Activated naive CD4-positive, alpha-beta T cell treated with anti-CD3 and anti-CD28 coated beads for 36 hours (primary cell): ENCODE results near the gene PDE2A. TPM values are rescaled to one million over a fixed set of nuclear protein-coding genes. Genes with fewer than 3 reads are reported as not detected.

ENCODE experiments used
- CTCF ChIA-PET: fragments of 350-600 bp; sonication (Branson Sonifier 250); formaldehyde crosslinking; loops from one replicate; lab custom pipeline; 2021; ENCODE audit warnings: antibody characterized with exemption; lab: Charles Lee
- DNase-seq: peaks from one replicate; pipeline ENCODE4 v3.0.0-alpha.2; 2020
- H3K27ac Mint-ChIP-seq: one replicate; pipeline ENCODE4 v1.8.0; 2021; ENCODE audit warnings: mild to moderate bottlenecking, mixed read lengths
- H3K27me3 Mint-ChIP-seq: one replicate; pipeline ENCODE4 v1.8.0; 2021; ENCODE audit warnings: low read depth, mixed read lengths
- H3K36me3 Mint-ChIP-seq: one replicate; pipeline ENCODE4 v1.8.0; 2021; ENCODE audit warnings: low read depth, mixed read lengths
- H3K4me1 Mint-ChIP-seq: one replicate; pipeline ENCODE4 v1.8.0; 2021; ENCODE audit warnings: low read depth, mixed read lengths
- H3K4me3 Mint-ChIP-seq: one replicate; pipeline ENCODE4 v1.8.0; 2021; ENCODE audit warnings: mild to moderate bottlenecking, moderate library complexity, mixed read lengths
- H3K9me3 Mint-ChIP-seq: one replicate; pipeline ENCODE4 v1.8.0; 2021; ENCODE audit warnings: mixed read lengths
- intact Hi-C: fragments of 100-400 bp; cut with micrococcal nuclease; formaldehyde crosslinking; loops from one replicate; pipeline ENCODE4 v1.15.1; 2023
- total RNA-seq, 2 experiments: library from RNA; stranded (reverse); gene quantifications; one replicate each; pipeline ENCODE4 v1.2.3, GENCODE V29; 2021

Gene PDE2A
- total RNA-seq, 2 experiments from 2014 or later = 0.69 to 1.1 TPM

GRCh38 chr11:72703267-72704008, 29.2 kb upstream of the PDE2A start:
- CTCF ChIA-PET = interaction anchor here (0.6 to 0.8 kb wide), 2 partner anchors 90 to 1153 kb away, joined by 3 to 4 read pairs; no protein-coding TSS in a partner anchor
- no peak overlapping the region for H3K4me3 Mint-ChIP-seq
- no peaks in the 10 kb centered on the region for H3K9me3 Mint-ChIP-seq
- no peaks in the 10 kb centered on the region for H3K4me1 Mint-ChIP-seq
- no peak for DNase-seq
- H3K36me3 Mint-ChIP-seq = peaks cover 30% of the 10 kb centered on the region
- intact Hi-C loops = no loop called here
- no peak overlapping the region for H3K27ac Mint-ChIP-seq
- no peaks in the 10 kb centered on the region for H3K27me3 Mint-ChIP-seq

DNA sequence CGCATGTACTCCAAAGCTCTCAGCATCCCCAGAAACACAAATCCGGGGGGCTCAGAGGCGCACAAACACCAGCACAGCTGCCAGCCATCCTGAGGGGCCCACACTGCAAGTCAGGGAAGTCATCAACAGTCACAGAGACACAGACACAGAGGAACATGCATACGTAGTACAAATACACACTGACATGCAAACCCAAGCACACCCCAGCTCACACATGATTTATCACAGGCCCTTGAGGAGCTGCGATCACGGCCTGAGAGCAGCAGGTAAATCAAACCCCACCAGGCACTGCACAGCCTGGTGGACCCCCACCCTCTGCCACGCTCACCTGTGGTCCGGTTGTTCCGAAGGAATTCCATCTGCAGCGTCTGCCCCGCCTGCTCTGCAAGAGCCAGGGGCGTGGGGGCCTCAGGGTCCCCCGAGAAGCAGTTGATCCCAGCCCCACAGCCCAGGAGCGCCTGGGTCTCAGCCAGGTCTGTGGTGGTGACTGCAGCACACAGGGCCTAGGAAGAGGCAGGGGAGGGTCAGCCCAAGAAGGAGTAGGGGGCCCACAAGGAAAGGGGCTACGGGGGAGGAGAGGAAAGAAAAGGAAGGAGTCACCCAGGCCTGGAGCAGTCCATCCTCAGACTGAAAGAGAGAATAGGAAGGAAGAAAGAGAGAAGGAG, 28.5 kb upstream of the PDE2A start:
- Mint-ChIP-seq H3K4me3 (no peak overlapping the region), H3K4me1 (no peaks in the 10 kb centered on the region), H3K36me3 (peaks cover 29% of the 10 kb centered on the region), H3K9me3 (no peaks in the 10 kb centered on the region), H3K27ac (no peak overlapping the region), H3K27me3 (no peaks in the 10 kb centered on the region)
- CTCF ChIA-PET = no interaction called here
- no peak for DNase-seq
- intact Hi-C loops = no loop called here

- H3K4me3 Mint-ChIP-seq = no peak overlapping the region
- intact Hi-C loops = no loop called here
- DNase-seq = no peak
- no peaks in the 10 kb centered on the region for H3K27me3 Mint-ChIP-seq
- H3K27ac Mint-ChIP-seq = no peak overlapping the region
- peaks cover 23% of the 10 kb centered on the region for H3K36me3 Mint-ChIP-seq
- no peaks in the 10 kb centered on the region for H3K9me3 Mint-ChIP-seq
- no peaks in the 10 kb centered on the region for H3K4me1 Mint-ChIP-seq
- CTCF ChIA-PET = no interaction called here
Observed at GRCh38 chr11:72702096-72702495, 27.9 kb upstream of the PDE2A start.

DNA sequence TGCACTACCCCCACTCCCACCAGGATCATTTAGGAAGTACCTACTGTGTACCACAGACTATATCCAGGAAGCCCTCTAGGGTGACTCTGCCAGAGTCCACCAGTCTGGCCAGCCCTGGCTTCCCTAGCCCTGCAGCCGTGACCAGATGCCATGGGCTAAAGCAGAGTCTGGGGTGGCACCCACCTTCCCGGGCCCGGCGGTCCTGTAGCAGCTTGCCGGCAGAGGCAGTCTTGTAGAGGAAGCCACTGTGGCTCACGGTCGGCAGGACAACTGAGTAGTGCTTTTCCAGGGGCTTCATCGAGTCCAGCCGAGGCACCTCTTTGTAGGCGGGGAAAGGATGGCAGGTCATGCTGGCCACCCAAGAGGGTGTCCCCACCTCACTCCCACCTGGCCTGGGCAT, 27.2 kb upstream of the PDE2A start:
- Mint-ChIP-seq H3K27ac (no peak overlapping the region), H3K27me3 (no peaks in the 10 kb centered on the region)

DNA sequence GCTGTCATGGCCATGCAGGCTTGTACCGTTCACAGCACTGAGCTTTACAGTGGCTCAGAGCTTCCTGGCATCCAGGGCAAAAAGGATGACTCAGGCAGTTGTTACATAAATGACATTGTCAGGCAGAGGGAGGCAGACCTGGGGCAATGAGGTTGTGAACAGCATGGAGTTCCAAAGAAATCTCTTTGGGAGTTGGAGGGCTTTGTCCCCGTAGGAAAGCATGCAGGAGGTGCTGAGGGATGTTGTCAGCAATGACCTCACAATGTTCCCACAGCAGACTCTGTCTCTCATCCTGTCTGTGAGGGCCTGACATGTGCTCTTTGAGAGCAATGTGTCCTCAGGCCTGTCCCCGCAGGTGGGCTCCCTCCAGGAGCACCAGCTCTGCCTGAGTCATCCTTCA, 25.9 kb upstream of the PDE2A start:
- no peak for DNase-seq
- Mint-ChIP-seq H3K4me1 (no peaks in the 10 kb centered on the region), H3K27me3 (no peaks in the 10 kb centered on the region), H3K4me3 (no peak overlapping the region), H3K27ac (peak overlapping the region; percentile 43), H3K36me3 (peaks cover 16% of the 10 kb centered on the region), H3K9me3 (no peaks in the 10 kb centered on the region)
- intact Hi-C loops = no loop called here
- CTCF ChIA-PET = no interaction called here

More for the DNA sequence above, 27.2 kb upstream of the PDE2A start:
- Mint-ChIP-seq H3K4me3 (no peak overlapping the region), H3K4me1 (no peaks in the 10 kb centered on the region), H3K36me3 (peaks cover 18% of the 10 kb centered on the region), H3K9me3 (no peaks in the 10 kb centered on the region)
- no peak for DNase-seq
- CTCF ChIA-PET = no interaction called here
- intact Hi-C loops = no loop called here

- Mint-ChIP-seq H3K4me3 (no peak overlapping the region), H3K27ac (no peak overlapping the region), H3K9me3 (no peaks in the 10 kb centered on the region), H3K4me1 (no peaks in the 10 kb centered on the region), H3K36me3 (peaks cover 22% of the 10 kb centered on the region), H3K27me3 (no peaks in the 10 kb centered on the region)
- DNase-seq = no peak
- intact Hi-C loops = no loop called here
- CTCF ChIA-PET = no interaction called here
Observed at GRCh38 chr11:72697814-72698213, 23.6 kb upstream of the PDE2A start.

GRCh38 chr11:72696866-72697700, 22.9 kb upstream of the PDE2A start:
- no peaks in the 10 kb centered on the region for H3K4me1 Mint-ChIP-seq
- intact Hi-C loops = no loop called here

GRCh38 chr11:72695354-72695753, 21.1 kb upstream of the PDE2A start:
- CTCF ChIA-PET = interaction anchor here (1.1 kb wide), 1 partner anchor 109 kb away, joined by 4 read pairs; no protein-coding TSS in a partner anchor
- Mint-ChIP-seq H3K27me3 (no peaks in the 10 kb centered on the region), H3K36me3 (peaks cover 20% of the 10 kb centered on the region), H3K4me1 (no peaks in the 10 kb centered on the region), H3K27ac (no peak overlapping the region), H3K4me3 (no peak overlapping the region), H3K9me3 (no peaks in the 10 kb centered on the region)
- intact Hi-C loops = no loop called here
- no peak for DNase-seq

More at GRCh38 chr11:72696866-72697700, 22.9 kb upstream of the PDE2A start:
- Mint-ChIP-seq H3K36me3 (peaks cover 22% of the 10 kb centered on the region), H3K9me3 (no peaks in the 10 kb centered on the region), H3K27ac (no peak overlapping the region), H3K4me3 (no peak overlapping the region), H3K27me3 (no peaks in the 10 kb centered on the region)
- CTCF ChIA-PET = no interaction called here
- DNase-seq = no peak

DNA sequence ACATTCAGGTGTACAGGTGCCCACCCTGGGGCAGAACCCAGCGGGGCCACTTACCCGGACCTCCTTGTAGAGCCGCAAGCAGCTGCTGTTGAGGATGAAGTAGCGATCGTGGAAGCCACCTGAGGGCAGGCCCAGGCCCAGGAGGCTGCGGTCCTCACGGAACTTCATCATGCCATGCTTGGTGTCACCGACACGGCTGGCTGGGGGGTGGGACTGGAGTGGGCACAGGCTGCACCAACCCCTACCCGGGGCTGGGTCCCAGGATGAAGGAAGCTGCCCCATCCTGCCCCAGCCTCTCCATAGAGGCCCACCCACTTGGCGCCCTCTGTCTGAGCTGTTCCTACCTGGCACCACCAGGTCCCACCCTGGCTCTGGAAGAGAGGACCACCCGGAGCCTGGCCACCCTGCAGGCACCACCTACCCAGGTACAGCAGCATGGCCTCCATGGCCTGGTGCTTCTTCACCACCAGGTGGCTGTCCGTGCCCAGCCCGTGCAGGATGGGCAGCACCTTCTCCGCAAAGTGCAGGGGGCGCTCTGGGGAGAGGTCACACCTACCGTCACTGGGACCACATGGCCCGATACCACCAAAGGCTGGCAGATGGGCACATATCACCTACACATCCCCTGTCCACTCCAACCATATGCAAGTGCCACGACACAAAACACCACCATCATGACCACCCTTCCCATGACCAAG, 19.2 kb upstream of the PDE2A start:
- no peak overlapping the region for H3K27ac Mint-ChIP-seq
- peaks cover 9% of the 10 kb centered on the region for H3K36me3 Mint-ChIP-seq
- no peaks in the 10 kb centered on the region for H3K9me3 Mint-ChIP-seq
- DNase-seq = no peak
- CTCF ChIA-PET = no interaction called here
- intact Hi-C loops = no loop called here
- no peaks in the 10 kb centered on the region for H3K4me1 Mint-ChIP-seq
- H3K4me3 Mint-ChIP-seq = no peak overlapping the region
- H3K27me3 Mint-ChIP-seq = no peaks in the 10 kb centered on the region

DNA sequence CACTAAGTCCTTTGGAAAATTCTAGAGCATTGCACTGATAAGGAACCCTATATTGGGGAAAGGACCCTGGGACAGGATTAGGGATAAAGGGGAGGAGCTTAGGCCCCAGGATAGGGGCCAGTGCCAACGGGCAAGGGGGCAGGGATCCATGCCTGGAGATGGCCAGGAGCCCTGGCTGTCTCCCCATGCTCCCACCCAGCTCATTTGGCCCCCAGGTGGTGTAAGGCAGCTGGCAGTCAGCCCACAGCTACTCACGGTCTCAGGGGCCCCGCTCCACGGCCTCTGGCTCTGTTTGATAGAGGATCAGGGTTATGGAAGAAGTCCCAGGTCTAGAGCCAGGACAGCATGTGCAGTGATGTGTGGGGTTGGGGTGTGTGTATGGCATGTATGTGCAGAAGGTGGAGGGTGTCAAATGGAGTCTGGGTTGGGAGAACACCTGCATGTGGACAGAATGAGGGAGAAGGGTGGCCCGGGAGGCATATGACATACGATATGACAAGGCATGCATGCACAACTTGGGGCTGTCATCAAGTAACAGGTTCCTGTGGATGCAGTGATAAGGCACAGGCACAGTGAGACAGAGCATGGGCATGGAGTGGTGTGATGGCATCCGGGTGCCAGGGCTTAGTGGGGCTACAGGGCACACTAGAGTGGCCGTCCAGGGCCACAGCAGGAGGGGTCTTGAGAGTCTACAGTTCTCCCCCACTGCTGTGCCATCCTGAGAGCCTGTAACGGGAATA, 18.4 kb upstream of the PDE2A start:
- intact Hi-C loops = no loop called here
- DNase-seq = no peak
- CTCF ChIA-PET = interaction anchor here (1.3 kb wide), 1 partner anchor 101 kb away, joined by 3 read pairs; no protein-coding TSS in a partner anchor
- peaks cover 7% of the 10 kb centered on the region for H3K36me3 Mint-ChIP-seq
- H3K27me3 Mint-ChIP-seq = no peaks in the 10 kb centered on the region
- no peaks in the 10 kb centered on the region for H3K4me1 Mint-ChIP-seq
- H3K9me3 Mint-ChIP-seq = no peaks in the 10 kb centered on the region
- H3K4me3 Mint-ChIP-seq = no peak overlapping the region
- no peak overlapping the region for H3K27ac Mint-ChIP-seq

GRCh38 chr11:72690166-72690565, 15.9 kb upstream of the PDE2A start:
- no peaks in the 10 kb centered on the region for H3K9me3 Mint-ChIP-seq
- no peak overlapping the region for H3K27ac Mint-ChIP-seq
- H3K27me3 Mint-ChIP-seq = no peaks in the 10 kb centered on the region
- H3K4me1 Mint-ChIP-seq = peaks cover 13% of the 10 kb centered on the region
- no peak overlapping the region for H3K4me3 Mint-ChIP-seq
- intact Hi-C loops = no loop called here
- peaks cover 7% of the 10 kb centered on the region for H3K36me3 Mint-ChIP-seq
- CTCF ChIA-PET = no interaction called here
- no peak for DNase-seq
